GM23248 (cell line): ENCODE data around the gene CTNNB1.

Experiments used
- EZH2 ChIP-seq: fragments of 200-600 bp; sonication (generic); IDR thresholded peaks from 2 replicates; pipeline ENCODE4 v1.6.1; 2018; ENCODE audit warnings: antibody characterized with exemption, mild to moderate bottlenecking; ENCODE audit not compliant: insufficient read depth, poor library complexity, severe bottlenecking
- EZH2phosphoT487 ChIP-seq: fragments of 200-600 bp; sonication (generic); IDR thresholded peaks from 2 replicates; pipeline ENCODE4 v1.6.1; 2018; ENCODE audit warnings: antibody characterized with exemption, moderate library complexity, mild to moderate bottlenecking, low read depth; ENCODE audit not compliant: insufficient read depth

DNA sequence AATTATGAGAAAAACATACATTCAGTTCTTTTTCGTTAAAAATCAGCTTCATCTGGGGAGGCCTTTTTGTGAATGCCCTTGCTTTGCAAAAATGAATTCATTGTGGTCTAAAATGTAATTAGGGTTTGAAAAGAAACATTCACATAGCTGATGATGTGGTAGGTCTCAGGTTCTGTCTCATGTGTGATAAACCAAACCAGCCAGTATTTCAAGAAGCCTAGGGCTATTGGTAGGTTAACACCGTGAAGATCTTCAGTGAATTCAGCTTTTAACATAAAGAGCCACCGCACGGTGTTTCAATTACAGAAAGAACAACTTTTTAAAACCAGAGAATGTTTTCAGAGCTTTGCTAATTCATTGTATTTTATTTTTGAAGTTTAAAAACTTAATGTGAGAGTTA, 41.9 kb downstream of the CTNNB1 start:
- TF ChIP-seq EZH2 (no peak), EZH2phosphoT487 (no peak)
